Stomach (tissue), 9 donors: Measurements from ENCODE around the gene PSAP. TPM values are rescaled to one million over a fixed set of nuclear protein-coding genes. Genes with fewer than 3 reads are reported as not detected.

Experiments used
- DNase-seq, 2 donors: peaks; one replicate each; pipeline versions ENCODE4 v3.0.0 to v3.0.0-alpha.2; 2013 to 2019
- H3K27ac ChIP-seq, 5 donors: fragments of 200-600 bp in 4 of 5; sonication (generic) in 4 of 5; one replicate each; pipeline ENCODE4 v1.5.1; 2013 to 2019; ENCODE audit warnings: mild to moderate bottlenecking in 1 of 5, moderate library complexity in 1 of 5
- H3K27me3 ChIP-seq, 3 donors: fragments of 200-600 bp; sonication (generic); one replicate each; pipeline ENCODE4 v1.5.1; 2017 to 2019; ENCODE audit warnings: mixed run types in 1 of 3
- H3K36me3 ChIP-seq, 4 donors: fragments of 200-600 bp; sonication (generic); 1 replicate in 3 of 4; 2 replicates in 1 of 4; pipeline ENCODE4 v1.5.1; 2016 to 2019
- H3K4me1 ChIP-seq, 4 donors: fragments of 200-600 bp; sonication (generic); one replicate each; pipeline ENCODE4 v1.5.1; 2016 to 2019
- H3K4me3 ChIP-seq, 4 donors: fragments of 200-600 bp; sonication (generic) in 3 of 4; one replicate each; pipeline ENCODE4 v1.5.1; 2016 to 2019; ENCODE audit warnings: mild to moderate bottlenecking in 1 of 4
- H3K9me3 ChIP-seq, 4 donors: fragments of 200-600 bp; sonication (generic); one replicate each; pipeline ENCODE4 v1.5.1; 2016 to 2019
- EP300 ChIP-seq: sonication (generic); formaldehyde crosslinking; IDR thresholded peaks from one replicate; pipeline ENCODE4 v1.6.1; 2017; ENCODE audit warnings: antibody characterized with exemption
- POLR2A ChIP-seq, 4 donors: fragments of 450-650 bp; IDR thresholded peaks; one replicate each; pipeline ENCODE4 v1.6.1; 2016; ENCODE audit warnings: antibody characterized with exemption in 4 of 4, control low read depth in 2 of 4, mild to moderate bottlenecking in 1 of 4, moderate library complexity in 1 of 4
- POLR2AphosphoS5 ChIP-seq, 3 donors: sonication (generic); formaldehyde crosslinking; IDR thresholded peaks; one replicate each; pipeline ENCODE4 v1.6.1; 2016; ENCODE audit warnings: antibody characterized with exemption in 3 of 3
- WGBS, 5 donors: extraction: QIAGEN DNeasy Blood & Tissue Kit in 3 of 5; methylation state at CpG; one replicate each; pipeline versions ENCODE4 v1.1.5 to v1.1.7; 2013 to 2018; 5-methylcytosine and 5-hydroxymethylcytosine counted together
- intact Hi-C: fragments of 100-400 bp; cut with DNase I; formaldehyde crosslinking; loops from one replicate; pipeline ENCODE4 v1.15.1; 2023; ENCODE audit warnings: low total_unique reads
- polyA plus RNA-seq, 3 donors: library from polyadenylated mRNA; stranded (reverse); fragments of 200-250 nt; gene quantifications; one replicate each; pipeline ENCODE4 v1.2.3, GENCODE V29; 2013
- total RNA-seq, 5 donors: library from RNA; depleted of rRNA; stranded (reverse); fragments of >200 nt; gene quantifications; one replicate each; pipeline versions ENCODE4 v1.1.0 to v1.2.3, GENCODE V29; 2014 to 2016
- TF ChIP-seq, protein P1 (sequence below), 7 experiments: fragments of 450-650 bp in 4 of 7; fragments of 200-600 bp in 3 of 7; sonication (generic) in 3 of 7; IDR thresholded peaks; one replicate each; pipeline ENCODE4 v1.5.1; 2016 to 2019; ENCODE audit warnings: antibody characterized with exemption in 7 of 7, control low read depth in 2 of 7, mild to moderate bottlenecking in 1 of 7
- donor health status: healthy with polysubstance abuse.
- donor health status: Bipolar disorder and iron deficiency.
- donor health status: healthy.

Gene PSAP
- total and polyA plus RNA-seq, 8 donors, result 174 to 709 (median 413) TPM

DNA sequence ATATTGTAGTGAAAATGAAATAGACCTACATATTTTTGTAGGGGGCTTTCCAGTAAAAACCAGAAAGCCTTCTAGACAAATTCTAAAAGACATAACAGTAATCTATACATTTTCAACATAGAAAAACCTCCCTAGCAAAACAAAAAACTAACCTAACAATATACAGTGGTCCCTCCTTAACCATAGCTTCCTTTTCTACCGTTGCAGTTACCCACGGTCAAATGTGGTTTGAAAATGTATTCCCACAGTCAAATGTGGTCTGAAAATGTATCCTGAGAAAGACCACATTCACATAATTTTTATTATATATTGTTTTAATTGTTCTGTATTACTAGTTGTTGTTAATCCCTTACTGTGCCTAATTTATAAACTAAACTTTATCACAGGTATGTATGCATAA is 6.4 kb downstream of the PSAP start:
- DNase-seq, result no peak
- TF ChIP-seq POLR2A (IDR thresholded peaks at IDR 0.05), result no peak
- no peak for TF ChIP-seq EP300
- TF ChIP-seq, protein P1, sequence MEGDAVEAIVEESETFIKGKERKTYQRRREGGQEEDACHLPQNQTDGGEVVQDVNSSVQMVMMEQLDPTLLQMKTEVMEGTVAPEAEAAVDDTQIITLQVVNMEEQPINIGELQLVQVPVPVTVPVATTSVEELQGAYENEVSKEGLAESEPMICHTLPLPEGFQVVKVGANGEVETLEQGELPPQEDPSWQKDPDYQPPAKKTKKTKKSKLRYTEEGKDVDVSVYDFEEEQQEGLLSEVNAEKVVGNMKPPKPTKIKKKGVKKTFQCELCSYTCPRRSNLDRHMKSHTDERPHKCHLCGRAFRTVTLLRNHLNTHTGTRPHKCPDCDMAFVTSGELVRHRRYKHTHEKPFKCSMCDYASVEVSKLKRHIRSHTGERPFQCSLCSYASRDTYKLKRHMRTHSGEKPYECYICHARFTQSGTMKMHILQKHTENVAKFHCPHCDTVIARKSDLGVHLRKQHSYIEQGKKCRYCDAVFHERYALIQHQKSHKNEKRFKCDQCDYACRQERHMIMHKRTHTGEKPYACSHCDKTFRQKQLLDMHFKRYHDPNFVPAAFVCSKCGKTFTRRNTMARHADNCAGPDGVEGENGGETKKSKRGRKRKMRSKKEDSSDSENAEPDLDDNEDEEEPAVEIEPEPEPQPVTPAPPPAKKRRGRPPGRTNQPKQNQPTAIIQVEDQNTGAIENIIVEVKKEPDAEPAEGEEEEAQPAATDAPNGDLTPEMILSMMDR (IDR thresholded peaks at IDR 0.05), result no peak
- TF ChIP-seq POLR2AphosphoS5 (IDR thresholded peaks at IDR 0.05), result no peak
- Histone ChIP-seq H3K9me3 (no peaks in the 10 kb centered on the region), H3K27me3 (no peaks in the 10 kb centered on the region), H3K4me3 (no peak overlapping the region), H3K4me1 (peaks cover 64 to 100% (median 84%) of the 10 kb centered on the region in 4 donors), H3K27ac (peak overlapping the region in 3 of 5 donors; percentile 24 to 62 (median 43)), H3K36me3 (no peaks in the 10 kb centered on the region)
- 63 to 79% (median 69%) methylated on average over 2 of the region's 2 CpGs for WGBS, 5 donors
- intact Hi-C loops, result no loop called here

DNA sequence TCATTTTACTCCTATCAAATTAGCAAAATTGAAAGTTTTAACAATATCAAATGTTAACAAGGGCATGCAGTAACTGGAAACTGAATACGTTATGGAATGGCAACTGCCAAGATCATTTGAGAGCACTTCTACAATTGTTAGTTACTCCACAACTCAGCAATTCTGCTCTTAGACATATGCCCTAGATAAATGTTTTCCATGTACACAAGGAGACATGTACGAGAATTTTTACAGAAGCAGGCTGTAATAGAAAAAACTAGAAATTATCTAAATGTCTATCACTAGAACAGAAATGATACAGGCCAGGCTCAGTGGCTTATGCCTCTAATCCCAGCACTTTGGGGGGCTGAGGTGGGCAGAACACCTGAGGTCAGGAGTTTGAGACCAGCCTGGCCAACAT is 7.0 kb downstream of the PSAP start:
- H3K4me3 ChIP-seq, result no peak overlapping the region
- TF ChIP-seq, protein P1 (IDR thresholded peaks at IDR 0.05), result no peak
- TF ChIP-seq POLR2AphosphoS5 (IDR thresholded peaks at IDR 0.05), result no peak
- no peak for TF ChIP-seq POLR2A (IDR thresholded peaks at IDR 0.05)
- no peak for TF ChIP-seq EP300
- 51 to 64% (median 60%) methylated on average over 2 of the region's 2 CpGs for WGBS, 5 donors
- peaks cover 64 to 100% (median 84%) of the 10 kb centered on the region in 4 donors for H3K4me1 ChIP-seq
- peak overlapping the region in 1 of 5 donors; percentile 8 for H3K27ac ChIP-seq
- no peaks in the 10 kb centered on the region for H3K27me3 ChIP-seq
- no peaks in the 10 kb centered on the region for H3K36me3 ChIP-seq
- intact Hi-C loops, result no loop called here
- DNase-seq, result no peak
- H3K9me3 ChIP-seq, result no peaks in the 10 kb centered on the region

DNA sequence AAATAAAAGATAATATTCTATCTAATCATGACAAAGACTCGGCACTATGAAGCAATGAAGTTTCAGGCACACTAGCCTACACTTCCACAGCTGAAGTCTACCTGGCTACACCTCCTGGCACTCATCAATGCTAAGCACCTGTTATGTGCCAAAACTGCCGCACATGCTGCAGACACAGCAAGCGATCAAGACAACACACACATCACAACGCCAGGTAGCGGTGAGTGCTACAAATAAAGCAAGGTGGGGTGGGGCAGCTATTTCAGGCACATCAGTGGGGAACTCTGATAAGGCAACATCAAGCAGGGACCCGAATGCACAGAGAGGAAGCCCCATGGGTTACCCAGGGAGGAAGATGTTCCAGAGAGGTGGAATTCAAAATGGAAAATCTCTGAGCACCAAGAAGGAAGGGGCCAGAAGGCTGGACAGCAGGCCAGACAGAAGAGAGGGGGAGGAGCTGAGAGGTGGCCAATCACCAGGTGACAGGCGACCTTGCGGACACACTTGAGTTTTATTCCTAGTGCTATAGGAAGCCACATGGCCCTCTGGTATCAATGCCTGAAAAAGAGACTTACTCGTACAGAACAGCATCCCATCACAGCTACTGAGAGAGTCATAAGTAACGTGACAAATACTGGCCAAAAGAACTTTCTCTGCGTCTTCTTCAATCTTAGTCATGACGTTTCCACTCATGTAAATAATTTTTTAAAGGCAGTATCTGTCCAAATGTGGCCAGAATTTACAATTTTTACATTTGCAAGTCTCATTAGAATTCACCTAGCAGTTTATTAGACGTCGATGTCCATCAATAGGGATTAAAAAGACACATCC is 8.0 kb downstream of the PSAP start:
- no peak overlapping the region for H3K4me3 ChIP-seq
- H3K27me3 ChIP-seq, result no peaks in the 10 kb centered on the region
- intact Hi-C loops, result no loop called here
- DNase-seq, result no peak
- 74 to 81% (median 76%) methylated on average over 14 of the region's 14 CpGs for WGBS, 5 donors
- H3K36me3 ChIP-seq, result peaks cover 0 to 3% (median 0%) of the 10 kb centered on the region in 4 donors
- H3K27ac ChIP-seq, result peak overlapping the region in 2 of 5 donors; percentile 14 to 36
- H3K4me1 ChIP-seq, result peaks cover 64 to 100% (median 83%) of the 10 kb centered on the region in 4 donors
- no peaks in the 10 kb centered on the region for H3K9me3 ChIP-seq
- TF ChIP-seq, protein P1 (IDR thresholded peaks at IDR 0.05), result no peak
- TF ChIP-seq POLR2AphosphoS5 (IDR thresholded peaks at IDR 0.05) (no peak), EP300 (no peak), POLR2A (IDR thresholded peaks at IDR 0.05) (no peak)

DNA sequence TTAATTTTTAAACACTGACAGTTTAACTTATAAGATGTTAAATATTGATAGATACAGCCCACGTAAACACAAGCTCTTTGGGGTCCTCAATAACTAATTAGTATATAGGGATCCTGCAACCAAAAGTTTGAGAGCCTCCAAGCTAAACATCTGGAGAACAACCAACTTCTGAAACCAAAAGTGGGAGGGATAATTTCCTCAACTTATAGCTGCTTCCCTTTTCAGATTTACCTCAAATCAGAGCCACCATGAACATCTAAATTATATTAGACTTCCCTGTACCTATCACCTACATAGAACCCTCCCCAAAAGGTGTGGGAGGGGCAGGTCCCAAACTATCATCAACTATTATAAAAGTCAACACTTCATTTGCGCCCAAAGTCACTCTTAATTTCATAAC is 8.6 kb downstream of the PSAP start:
- intact Hi-C loops, result no loop called here
- Histone ChIP-seq H3K36me3 (peaks cover 0 to 3% (median 0%) of the 10 kb centered on the region in 4 donors), H3K27ac (peak overlapping the region in 1 of 5 donors; percentile 36), H3K9me3 (no peaks in the 10 kb centered on the region), H3K4me1 (peaks cover 65 to 100% (median 83%) of the 10 kb centered on the region in 4 donors), H3K4me3 (no peak overlapping the region), H3K27me3 (no peaks in the 10 kb centered on the region)
- DNase-seq, result no peak
- 54 to 72% (median 65%) methylated on average over 2 of the region's 2 CpGs for whole genome bisulfite sequencing, 5 donors
- no peak for TF ChIP-seq EP300
- TF ChIP-seq POLR2A (IDR thresholded peaks at IDR 0.05), result no peak
- TF ChIP-seq POLR2AphosphoS5 (IDR thresholded peaks at IDR 0.05), result no peak
- TF ChIP-seq, protein P1 (IDR thresholded peaks at IDR 0.05), result no peak
